GM21737 (cell line): ENCODE measurements around the gene LCN2.
A peak's percentile ranks its signal among the peaks of the same experiment; 100 is the strongest.

Experiments used
- ATAC-seq: cut with Tn5 transposase; IDR thresholded peaks from one replicate; pipeline ENCODE4 v1.9.1; 2021; ENCODE audit warnings: mild to moderate bottlenecking, moderate library complexity; ENCODE audit not compliant: unreplicated experiment

The LCN2 gene

DNA sequence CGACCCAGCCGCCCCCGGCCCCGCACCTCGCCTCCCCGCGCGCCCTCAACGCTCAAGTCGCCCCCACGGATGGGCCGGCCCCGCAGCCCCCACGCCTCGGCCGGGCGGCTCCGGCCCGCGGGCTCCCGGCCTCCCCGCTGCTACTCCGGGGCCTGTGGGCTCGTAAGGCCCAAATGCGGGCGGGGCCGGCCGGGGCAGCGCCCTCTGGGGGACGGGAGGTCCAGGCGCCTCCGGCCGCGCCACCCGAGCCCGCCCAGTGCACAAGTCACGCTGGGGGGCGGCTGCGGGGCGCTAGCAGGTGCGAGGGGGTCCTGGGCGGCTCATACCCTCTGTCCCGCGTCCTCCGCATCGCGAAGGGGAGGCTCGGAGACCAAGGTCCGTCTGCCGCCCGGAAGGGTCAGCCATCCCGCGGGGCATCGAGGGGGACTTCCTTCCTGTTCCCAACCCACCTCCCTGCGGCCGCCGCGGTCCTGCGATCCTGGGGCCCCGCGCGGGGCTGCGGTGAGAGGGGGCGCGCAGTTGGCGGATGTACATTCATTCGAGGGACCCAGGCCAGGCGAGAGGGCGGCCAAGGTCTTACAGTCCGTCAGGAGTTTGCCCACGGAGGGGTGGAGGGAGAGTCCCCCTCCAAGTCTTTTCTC, 42.3 kb downstream of the LCN2 start, which contains the start of gene CIZ1:
Gene CIZ1, minus strand, starts transcription at position 167 of the 641 bp plus-strand sequence. CDS start 715 bp downstream, outside the sequence.
- peak; percentile 75 for ATAC-seq

DNA sequence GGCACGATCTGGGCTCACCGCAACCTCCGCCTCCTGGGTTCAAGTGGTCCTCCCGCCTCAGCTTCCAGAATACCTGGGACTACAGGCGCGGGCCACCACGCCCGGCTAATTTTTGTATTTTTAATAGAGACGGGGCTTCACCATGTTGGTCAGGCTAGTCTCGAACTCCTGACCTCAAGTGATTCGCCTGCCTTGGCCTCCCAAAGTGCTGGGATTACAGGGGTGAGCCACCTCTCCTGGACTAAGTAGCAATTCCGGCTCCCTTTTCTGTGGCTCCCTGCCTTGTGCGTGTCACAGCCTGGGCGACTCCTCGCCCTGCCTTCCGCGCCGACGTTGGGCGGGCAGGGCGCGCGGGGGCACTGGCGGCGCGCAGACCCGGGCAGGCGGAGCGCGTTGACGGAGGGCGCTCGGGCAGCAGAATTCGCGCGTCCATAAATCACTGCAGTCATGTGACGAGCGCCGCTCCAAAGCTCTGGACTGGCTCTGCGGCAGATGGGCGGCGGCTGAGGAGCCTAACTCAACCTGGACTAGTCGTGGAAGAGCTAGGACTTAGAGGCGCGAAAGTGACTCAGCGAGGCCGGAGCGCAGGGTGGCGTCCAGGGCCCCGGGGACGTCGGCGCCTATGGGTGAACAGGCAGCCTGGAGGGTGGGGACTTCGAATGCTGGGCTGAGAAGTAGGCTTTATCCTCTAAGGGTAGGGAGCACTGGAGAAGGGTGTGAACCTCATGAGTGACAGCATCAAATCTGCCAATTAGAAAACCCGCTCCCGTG, 43.5 kb downstream of the LCN2 start:
- peak; percentile 58 for ATAC-seq

GRCh38 chr9:128193469-128194096, 44.3 kb downstream of the LCN2 start:
- ATAC-seq = no peak

DNA sequence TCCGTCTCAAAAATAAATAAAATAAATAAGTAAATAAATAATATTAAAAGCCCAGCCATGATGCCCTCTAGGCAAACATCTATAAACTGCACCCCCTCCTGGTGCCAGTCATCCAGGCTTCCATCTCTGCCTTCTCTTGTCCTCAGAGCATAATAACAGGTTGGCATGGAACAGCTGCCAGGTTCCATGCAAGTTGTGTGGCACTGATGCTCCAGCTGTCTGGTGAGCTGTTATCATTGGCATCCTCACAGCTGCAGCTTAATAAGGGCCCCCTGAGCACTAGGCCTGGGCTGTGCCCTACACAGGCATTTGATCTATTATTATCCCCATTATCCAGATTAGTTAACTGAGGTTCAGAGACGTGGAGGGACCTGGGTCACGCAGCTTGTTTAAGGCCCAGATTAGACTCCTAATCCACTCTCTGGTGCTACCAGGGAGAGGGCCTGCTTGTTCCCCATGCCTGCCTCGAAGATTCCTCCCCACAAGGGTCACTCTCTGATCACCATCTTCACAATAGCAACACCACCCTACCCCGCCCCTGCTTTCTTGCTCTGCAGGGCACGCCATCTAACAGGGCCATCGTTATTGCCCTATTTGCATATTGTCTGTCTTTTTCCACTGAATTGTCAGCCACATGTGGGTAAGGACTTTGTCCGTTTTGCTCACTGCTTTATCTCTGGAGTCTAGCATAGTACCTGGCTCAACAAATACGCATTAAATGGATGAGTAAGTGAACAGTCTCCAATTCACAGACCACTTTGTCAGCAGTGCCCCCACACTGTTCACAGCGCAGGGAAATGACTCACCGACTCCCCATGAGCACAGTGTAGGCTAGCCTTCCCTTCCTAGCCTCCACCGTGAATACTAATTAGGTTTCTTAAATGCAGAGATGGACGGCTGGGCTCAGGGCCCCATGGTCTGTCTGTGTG, 52.5 kb downstream of the LCN2 start:
- ATAC-seq = no peak

GRCh38 chr9:128202648-128203023, 53.4 kb downstream of the LCN2 start:
- ATAC-seq = no peak
